Measurements from ENCODE around the gene CCDC85A.
"Not testable (repeated sequence)": the region's sequence is repeated elsewhere in the genome, so short reads cannot be mapped to it uniquely, and the experiment has no call there.

The CCDC85A gene

DNA sequence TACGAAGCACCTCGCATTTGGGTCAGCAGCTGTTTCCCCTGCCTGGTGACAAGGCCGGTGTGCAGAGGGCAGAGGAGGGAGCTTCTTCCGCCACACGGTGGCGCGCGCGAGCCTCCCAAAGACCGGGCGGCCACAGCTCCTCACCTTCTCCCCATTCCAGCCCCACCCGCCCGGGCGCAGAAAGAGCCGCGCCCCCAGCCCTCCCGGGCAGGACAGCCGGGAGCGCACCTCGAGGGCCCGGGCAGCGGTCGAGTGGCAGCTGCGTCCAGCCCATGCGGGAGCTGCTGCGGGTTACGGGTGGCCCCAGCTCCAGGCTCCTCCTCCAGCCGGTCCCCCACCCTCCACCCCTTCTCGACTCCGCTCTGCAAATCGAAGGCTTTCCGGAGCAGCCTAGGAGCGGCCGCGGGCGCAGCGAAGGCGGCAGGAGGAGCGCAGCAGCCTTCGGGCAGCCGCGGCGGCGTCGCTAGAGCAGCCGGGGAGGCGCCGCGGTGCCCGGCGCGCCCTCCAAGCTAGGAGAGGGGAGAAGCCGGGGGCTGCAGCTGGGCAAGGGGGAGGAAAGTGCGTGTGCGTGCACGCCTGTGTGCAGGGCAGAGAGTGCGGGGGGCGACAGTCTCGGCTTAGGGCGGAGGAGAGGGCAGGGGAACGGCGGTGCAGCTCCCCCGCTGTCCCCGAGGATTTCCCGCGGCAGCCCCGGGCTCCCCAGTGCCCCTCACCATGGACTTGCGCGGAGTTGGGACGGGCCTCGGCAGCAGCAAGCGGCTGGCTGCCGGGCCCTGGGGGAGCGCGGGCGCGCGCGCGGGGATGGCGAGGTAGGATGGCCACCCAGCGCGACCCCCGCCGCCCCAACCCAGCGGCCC, at the start of gene CCDC85A:
Gene CCDC85A, plus strand, starts transcription at position 348 of the 857 bp plus-strand sequence. CDS start 635 bp downstream, outside the sequence.
- peak; percentile 34 for DNase-seq (ENCODE audit: low read depth)

DNA sequence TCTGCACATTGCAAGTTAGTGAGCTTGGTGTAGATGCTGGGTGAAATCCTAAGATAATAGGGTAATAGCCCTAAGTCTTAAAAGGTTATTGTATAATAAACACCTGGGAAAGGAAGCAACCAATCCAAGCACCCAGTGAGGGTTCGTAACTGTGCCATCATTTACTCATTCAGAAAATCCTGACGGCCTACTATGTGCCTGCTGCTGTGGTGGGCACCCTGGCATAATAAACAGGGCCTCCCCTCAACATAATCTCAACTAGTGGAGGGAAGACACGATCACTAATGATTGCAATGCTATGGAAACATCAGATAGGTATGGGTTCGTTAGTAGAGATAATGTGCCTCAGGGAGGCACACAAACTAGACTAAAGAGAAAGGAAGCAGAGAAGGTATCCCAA, 48.9 kb upstream of the CCDC85A start:
- no peak for DNase-seq (ENCODE audit: low read depth)

DNA sequence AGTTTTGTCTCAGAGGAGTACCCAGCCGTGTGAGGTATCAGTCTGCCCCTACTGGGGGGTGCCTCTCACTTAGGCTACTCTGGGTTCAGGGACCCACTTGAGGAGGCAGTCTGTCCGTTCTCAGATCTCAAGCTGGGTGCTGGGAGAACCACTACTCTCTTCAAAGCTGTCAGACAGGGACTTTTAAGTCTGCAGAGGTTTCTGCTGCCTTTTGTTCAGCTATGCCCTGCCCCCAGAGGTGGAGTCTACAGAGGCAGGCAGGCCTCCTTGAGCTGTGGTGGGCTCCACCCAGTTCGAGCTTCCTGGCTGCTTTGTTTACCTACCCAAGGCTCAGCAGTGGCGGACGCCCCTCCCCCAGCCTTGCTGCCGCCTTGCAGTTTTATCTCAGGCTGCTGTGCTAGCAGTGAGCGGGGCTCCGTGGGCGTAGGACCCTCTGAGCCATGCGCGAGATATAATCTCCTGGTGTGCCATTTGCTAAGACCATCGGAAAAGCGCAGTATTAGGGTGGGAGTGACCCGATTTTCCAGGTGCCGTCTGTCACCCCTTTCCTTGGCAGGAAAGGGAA, 41.2 kb upstream of the CCDC85A start:
- DNase-seq (ENCODE audit: low read depth) = not testable (repeated sequence)

DNA sequence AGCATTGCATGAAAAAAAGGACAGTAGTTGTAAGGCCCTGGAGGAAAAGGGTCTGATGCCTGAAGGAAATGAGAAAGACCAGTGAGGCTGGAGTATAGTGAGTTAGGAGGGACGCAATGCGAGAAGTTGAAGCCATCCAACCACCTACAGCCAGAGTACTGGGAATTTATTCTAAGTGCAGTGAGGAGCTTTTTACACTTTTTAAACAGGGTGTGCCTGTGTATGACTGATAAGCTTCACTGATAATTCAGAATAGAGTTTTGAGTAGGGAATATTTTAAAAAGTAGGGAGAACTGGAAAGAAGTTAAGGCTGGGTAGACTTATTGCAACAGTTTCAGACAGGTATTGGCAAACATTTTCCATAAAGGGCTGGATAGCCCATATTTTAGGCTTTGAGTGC, 35.9 kb upstream of the CCDC85A start:
- no peak for DNase-seq (ENCODE audit: low read depth)

DNA sequence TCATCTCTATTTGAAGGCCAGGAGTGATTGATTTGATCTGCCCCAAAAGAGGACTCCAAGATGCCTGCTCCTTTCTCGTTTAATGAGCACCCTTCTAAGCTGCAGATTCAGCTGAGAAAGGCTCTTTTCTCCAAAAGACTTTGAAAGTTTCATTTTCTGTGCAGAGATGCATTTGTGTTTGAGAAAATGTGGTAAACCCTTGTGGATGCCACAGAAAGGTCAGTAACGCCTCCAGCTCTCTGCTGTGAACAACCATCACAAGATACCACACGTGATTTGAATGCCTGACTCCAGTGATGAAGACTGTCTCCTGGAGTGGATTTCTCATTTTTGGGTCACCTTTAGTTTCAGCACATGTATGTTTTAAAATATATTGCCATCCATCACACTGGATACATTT, 35.0 kb upstream of the CCDC85A start:
- DNase-seq (ENCODE audit: low read depth) = no peak

DNA sequence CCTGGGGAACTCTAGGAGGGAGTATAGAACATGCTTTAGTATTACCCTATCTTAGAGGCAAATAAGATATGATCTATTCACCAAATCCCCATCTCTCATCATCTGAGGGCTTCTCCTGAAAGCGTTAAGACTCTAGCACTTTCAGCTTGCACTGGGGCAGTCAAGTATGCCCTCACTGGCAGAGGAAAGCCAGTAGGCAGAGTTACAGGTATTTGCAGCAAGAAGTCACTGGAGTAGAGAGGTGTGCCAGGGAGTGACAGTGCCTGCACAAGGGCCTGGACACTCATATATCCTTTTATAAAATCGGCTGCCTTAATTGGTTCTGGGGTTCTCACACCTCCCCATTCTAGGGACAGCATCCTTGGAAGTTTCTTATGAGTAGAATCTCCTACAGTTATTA, 31.9 kb upstream of the CCDC85A start:
- DNase-seq (ENCODE audit: low read depth) = no peak

DNA sequence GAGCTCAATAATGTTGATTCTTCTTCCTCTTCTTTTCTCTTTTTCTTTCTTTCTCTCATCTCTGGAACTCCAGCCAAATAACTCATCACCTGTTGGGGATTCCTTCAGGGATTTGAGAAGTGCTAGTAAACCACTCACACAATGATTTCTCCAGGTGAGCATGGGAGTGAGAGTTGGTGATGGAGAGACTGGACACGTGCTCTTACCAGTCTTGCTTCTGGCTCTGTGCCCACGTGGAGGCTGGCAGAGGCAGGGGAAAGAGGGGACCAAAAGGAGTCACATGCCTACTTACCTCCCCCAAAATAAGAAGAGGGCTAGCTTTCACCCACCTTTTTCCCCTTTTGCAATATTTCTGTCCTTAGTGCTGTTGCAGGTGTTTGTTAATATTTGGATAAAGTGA, 28.6 kb upstream of the CCDC85A start:
- DNase-seq (ENCODE audit: low read depth) = no peak

DNA sequence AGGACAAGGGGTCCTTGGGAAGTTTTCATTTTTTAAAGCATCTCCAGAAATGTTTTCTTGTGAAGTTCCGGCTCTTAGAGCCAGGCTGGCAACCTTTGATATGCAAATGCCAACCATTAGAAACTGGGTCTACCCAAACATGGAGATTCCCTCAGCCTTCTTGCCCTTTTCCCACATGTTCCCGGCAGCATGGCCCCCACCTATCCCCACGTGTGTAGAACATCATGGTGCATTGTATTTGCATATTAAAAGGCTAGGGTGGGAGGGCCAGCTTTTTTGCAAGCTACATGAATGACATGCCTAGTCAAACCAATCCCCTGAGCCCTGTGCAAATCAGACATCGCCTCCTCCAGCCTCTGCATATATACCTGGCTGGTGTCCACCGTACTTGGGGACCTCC, 23.9 kb upstream of the CCDC85A start:
- DNase-seq (ENCODE audit: low read depth) = not testable (repeated sequence)

DNA sequence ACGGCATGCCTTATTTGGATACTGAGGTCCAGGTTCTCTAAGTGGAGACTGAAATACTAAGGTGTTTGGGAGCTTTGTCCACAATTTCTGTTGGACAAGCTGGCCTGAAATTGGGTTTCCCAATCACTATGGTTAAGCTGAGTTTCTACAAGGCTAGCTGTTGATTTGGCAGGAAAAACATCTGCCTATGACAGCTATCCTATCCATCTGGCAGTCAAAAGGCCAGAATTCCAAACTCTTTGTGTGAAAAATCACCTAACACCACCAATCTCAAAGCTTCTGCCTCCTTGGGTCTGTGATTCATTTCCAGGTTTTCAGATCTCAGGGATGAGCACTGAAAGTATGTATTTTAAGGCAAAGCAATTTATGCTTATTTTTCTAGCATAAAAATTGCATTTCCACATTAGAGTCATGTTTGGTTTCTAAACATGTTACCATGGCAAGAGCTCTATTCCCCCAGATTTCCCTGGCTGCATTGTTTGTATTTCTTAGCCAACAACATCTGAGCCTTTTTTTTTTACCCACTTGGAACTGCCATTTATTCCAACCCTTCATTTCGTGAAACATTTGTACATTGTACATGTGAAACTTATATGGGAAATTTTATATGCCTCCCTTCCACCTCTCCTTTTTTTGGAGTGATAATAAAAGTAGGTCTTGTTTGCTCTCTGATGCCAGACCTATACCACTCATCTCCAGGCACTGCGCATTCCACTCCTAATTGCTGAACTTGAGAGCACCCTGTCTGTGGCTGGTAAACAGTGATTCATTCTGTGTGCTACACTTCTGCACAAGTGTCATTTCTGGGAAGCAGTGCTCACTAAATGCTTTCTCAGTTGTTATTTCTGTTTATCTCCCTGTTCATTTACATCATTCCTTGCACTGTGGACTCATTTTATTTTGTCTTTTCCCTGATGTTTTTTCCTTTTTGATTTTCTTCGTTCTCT, 15.9 kb upstream of the CCDC85A start:
- no peak for DNase-seq (ENCODE audit: low read depth)

DNA sequence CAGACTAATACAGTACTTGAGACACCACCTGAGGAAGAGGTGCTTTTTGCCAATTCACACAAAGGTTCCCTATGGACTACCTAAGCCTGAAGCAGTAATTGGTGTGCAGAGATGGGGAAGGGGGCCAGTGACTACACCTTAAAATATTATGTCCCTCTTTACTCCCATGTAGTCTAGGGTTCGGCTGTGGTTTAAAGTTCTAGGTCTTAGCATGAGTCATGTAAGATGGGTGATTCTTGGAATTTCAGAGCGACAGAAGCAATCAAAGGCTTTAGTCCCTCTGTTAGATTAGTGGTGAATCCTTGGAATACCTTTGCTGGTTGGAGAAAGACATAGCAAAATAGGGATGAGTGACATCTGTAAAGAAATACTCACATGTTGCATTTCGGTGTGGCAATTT, 14.3 kb upstream of the CCDC85A start:
- no peak for DNase-seq (ENCODE audit: low read depth)

DNA sequence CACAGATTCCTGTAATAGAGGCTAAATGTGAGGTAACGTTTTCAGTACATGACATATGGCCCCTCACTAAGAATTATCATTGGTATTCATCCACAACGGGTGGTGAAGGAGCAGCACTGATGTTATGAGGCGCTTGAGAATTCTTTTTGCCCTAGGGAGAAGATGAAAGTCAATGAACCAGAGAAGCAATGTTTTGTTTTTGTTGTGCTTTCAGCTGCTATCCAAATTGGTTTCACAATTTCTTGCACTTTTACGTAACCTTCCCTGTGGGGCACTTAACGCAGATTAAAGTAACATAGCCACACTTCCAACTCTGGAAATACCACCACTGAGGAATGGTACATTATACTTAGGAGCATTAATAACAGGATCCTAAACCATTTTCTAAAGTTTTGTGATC, 13.3 kb upstream of the CCDC85A start:
- no peak for DNase-seq (ENCODE audit: low read depth)

DNA sequence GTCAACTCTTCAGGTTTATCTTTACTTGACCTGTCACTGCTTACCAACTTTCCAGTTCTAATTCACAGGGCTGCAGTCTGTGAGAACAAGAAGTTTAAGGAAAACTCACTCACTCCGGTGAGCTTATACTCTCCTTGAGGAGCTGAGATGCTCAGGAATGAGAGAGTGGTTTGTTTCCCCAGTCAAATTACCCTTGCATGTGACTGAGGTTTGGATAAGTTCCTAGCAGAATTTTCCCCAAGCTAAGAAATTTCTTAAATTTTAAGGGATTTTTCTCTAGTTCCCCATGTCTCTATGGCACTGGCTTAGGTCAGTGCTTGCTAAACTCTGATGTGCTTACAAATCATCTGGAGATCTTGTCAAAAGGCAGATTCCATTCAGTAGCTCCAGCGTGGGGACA, 12.8 kb upstream of the CCDC85A start:
- no peak for DNase-seq (ENCODE audit: low read depth)

DNA sequence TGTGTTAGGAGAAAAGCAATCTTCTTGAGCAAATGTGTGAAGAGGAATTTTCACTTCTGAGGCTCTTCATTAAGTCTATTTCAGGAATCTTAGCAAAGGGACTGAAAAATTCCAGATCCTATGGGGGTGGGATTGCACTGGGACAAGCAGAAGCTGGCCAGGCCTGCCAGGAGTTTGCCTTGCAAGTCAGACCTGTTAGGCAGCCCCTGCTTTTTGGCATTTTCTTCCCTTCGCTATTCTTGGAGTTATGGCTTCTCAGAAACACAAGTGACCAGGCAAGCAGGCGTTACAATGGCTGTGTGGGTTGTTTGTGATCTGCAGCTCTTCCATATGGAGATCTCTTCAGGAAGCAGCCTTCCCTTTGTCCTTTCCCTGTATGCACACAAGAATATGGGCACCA, 8.0 kb upstream of the CCDC85A start:
- DNase-seq (ENCODE audit: low read depth) = no peak

DNA sequence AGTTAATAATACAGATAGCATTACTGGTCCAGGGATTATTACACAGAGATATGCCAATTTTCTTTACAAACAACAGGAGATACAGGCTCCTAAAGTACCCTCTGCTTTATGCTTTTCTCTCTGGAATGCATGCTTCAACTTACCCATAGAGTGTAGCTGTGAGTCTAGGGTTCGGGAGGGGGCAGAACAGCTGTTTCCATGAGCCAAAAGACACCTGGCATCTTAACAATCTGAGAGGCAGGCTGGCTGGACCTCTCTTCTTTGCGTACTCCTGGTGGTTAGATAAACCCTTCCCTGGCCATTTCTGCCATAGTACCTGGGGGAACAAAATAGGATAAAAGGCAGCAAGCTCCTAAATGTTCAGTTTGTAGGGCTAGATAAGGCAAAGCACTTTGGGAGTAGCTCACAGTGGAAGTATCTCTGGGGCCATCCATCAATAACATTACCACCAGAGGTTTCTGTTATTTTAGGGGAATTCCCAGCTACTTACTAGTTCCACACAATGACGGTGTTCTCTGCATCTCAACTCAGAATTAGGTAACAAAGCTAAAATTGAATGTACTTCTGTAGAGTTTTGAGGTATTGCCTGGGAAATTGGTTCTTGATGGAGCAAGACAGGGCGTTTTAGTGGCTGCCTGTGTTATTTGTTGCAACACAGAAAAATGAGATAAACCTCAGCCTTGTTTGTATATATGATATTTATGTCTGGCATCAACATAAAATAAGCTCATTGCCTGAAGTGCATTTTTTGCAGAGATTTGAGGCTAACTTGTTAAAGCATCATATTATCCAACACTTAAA, 6.2 kb upstream of the CCDC85A start:
- no peak for DNase-seq (ENCODE audit: low read depth)

DNA sequence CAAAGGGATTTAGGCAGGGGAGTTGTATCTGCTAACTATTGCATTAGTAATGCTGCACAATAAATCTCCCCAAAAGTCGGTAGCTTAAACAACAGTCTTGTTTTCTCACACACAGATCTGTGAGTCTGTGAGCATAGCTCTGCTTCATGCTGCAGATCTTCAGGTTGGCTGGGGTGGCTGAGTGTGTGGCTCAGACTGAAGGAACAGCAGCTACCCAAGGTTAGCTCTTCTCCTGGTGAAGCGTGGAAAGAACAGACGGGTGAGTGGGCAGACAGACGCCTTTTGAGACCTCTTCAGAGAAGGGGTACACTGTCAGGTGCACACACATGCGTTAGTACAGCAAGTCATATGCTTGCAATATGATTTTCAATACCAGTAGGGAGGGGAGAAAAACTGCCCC, 3.9 kb upstream of the CCDC85A start:
- DNase-seq (ENCODE audit: low read depth) = no peak

DNA sequence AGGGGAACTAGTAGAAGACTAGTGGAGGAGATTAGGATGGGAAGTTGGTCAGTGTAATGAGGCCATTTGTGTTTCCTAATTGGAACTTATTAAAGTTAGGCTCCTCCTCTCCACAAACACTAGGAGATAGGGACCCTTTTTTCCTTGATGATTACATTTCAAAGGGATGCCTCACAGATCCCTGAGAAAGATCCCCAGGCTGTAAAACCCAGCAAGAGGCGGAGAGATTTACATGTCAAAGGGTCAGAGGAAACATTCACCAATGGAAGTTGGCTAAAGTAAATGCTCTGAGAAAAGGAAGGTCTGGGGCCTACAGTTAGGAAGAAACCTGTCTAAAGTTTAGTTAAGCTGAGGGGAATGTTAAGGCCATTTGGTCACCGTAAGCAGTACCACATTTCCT, 1.4 kb upstream of the CCDC85A start:
- DNase-seq (ENCODE audit: low read depth) = no peak

DNA sequence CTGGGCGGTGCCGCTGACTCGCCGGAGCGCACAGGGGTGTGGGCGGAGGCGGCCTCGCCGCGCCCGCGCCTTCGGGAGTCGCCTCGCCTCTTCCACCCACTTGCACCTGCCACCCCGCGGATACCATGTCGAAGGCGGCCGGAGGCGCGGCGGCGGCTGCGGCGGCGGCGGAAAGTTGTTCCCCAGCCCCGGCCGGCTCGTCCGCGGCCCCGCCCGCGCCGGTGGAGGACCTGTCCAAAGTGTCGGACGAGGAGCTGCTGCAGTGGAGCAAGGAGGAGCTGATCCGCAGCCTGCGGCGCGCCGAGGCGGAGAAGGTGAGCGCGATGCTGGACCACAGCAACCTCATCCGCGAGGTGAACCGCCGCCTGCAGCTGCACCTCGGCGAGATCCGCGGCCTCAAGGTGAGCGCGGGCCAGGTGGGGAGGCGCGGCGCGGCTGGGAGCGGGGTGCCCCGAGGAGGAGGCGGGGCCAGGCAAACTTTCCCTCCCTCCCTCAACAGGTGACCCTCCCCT, 766 bp downstream of the CCDC85A start:
- no peak for DNase-seq (ENCODE audit: low read depth)

DNA sequence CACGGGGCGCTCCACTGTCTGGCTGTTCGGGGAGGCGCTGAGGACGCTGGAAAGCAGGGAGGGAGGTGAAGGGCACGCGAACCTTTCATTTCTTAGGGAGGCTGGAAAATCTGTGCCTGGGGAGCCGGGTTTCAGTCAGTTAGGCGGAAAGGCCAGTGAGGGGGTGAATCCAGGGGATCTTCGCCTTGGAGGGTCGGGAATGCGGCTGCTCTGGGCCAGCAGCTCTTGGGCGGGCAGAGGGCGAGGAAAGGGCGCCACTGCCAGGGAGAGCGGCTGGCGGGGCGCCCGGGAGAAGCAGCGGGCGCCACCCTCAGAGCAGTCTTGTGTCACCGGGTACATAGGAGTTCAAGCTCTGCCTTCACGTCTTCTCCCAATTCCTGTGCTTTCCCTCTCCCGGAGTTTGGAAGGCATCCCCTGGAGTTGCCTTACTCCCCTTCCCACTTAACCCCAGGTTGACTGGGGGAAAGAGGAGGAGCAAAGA, 1.4 kb downstream of the CCDC85A start:
- DNase-seq (ENCODE audit: low read depth) = no peak

DNA sequence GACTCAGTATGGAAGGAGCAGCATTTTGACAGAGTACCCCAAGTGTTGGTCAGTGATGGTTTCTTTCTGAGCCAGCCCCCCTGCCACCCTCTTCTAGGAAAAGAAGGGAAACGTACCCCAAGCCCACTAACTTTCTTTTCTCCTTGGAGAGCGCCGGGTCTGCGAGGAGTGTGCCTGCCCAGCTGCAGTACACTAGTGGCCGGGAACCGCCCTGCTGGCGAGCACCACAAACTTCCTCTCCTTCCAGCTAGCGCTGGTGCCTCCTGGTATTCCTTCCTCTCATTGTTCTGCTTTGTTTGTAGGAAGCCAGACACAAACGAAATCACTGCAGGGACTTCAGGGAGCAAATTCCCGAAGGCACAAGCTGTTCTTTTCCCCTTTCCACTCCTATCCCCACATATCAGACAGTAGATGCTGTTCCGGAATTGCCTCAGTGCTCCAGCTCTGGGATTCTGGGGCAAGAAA, 1.8 kb downstream of the CCDC85A start:
- DNase-seq (ENCODE audit: low read depth) = no peak

DNA sequence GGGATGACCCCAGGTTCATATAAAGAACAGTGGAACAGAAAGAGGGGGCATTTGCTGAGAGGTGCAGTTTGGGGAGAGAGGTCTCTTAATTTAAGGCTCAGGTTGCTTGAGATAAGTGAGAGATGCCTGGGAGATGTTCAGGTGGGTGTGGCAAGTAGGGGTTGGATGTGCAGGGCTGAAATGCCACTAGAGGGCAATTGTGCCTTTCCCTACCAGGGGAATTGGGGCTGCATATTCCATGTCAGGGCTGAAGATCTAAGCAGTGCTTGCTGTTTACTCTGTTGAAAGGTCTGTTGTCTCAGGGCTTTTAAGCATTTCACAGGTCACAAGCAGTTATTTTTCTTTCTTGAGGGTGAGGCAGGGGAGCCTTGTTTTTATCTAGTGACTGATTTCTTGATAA, 7.8 kb downstream of the CCDC85A start:
- DNase-seq (ENCODE audit: low read depth) = no peak

DNA sequence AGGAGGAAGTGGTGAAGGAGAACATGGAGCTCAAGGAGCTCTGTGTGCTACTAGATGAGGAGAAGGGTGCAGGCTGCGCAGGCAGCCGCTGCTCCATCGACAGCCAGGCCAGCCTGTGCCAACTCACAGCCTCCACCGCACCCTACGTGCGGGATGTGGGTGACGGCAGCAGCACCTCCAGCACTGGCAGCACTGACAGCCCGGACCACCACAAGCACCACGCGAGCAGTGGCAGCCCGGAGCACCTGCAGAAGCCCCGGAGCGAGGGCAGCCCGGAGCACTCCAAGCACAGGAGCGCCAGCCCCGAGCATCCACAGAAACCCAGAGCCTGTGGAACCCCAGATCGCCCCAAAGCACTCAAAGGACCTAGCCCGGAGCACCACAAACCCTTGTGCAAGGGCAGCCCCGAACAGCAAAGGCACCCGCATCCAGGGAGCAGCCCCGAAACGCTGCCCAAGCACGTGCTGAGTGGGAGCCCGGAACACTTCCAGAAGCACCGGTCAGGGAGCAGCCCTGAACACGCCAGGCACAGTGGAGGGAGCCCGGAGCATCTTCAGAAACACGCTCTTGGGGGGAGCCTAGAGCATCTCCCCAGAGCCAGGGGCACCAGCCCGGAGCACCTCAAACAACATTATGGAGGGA, 9.0 kb downstream of the CCDC85A start:
- DNase-seq (ENCODE audit: low read depth) = no peak
